Upper lobe of left lung (tissue), 4 donors: Measurements from ENCODE around the gene RAB20.

Experiments
- EP300 ChIP-seq, 4 donors: sonication (generic); formaldehyde crosslinking; IDR thresholded peaks; one replicate each; pipeline ENCODE4 v1.5.1; 2017; ENCODE audit warnings: antibody characterized with exemption in 4 of 4, control low read depth in 2 of 4
- POLR2A ChIP-seq, 4 donors: fragments of 450-650 bp; IDR thresholded peaks; one replicate each; pipeline ENCODE4 v1.5.1; 2016 to 2017; ENCODE audit warnings: antibody characterized with exemption in 4 of 4, mild to moderate bottlenecking in 2 of 4

GRCh38 chr13:110529522-110530311, 31.8 kb downstream of the RAB20 start:
- TF ChIP-seq EP300 (IDR thresholded peaks at IDR 0.05) (no peak), POLR2A (IDR thresholded peaks at IDR 0.05) (no peak)
